Osteocyte (in vitro differentiated cells): Measurements from ENCODE around the gene VKORC1. TPM values are rescaled to one million over a fixed set of nuclear protein-coding genes. Genes with fewer than 3 reads are reported as not detected.

Experiments used
- DNase-seq: peaks from one replicate; pipeline ENCODE4 v3.0.0; 2021; ENCODE audit warnings: mixed read lengths; ENCODE audit not compliant: unreplicated experiment; ENCODE audit errors: extremely low spot score
- H3K27ac Mint-ChIP-seq: one replicate; pipeline ENCODE4 v1.8.0; 2021; ENCODE audit warnings: mild to moderate bottlenecking, mixed read lengths; ENCODE audit not compliant: unreplicated experiment
- H3K27me3 Mint-ChIP-seq: one replicate; pipeline ENCODE4 v1.8.0; 2021; ENCODE audit warnings: mixed read lengths; ENCODE audit not compliant: unreplicated experiment
- H3K36me3 Mint-ChIP-seq: one replicate; pipeline ENCODE4 v1.8.0; 2021; ENCODE audit warnings: mixed read lengths; ENCODE audit not compliant: unreplicated experiment
- H3K4me1 Mint-ChIP-seq: one replicate; pipeline ENCODE4 v1.8.0; 2021; ENCODE audit warnings: mixed read lengths; ENCODE audit not compliant: unreplicated experiment
- H3K4me3 Mint-ChIP-seq: one replicate; pipeline ENCODE4 v1.8.0; 2021; ENCODE audit warnings: mild to moderate bottlenecking, moderate library complexity, mixed read lengths; ENCODE audit not compliant: unreplicated experiment
- H3K9me3 Mint-ChIP-seq: one replicate; pipeline ENCODE4 v1.8.0; 2021; ENCODE audit warnings: mixed read lengths; ENCODE audit not compliant: unreplicated experiment
- CTCF ChIP-seq: fragments of 200-600 bp; sonication (generic); IDR thresholded peaks from 2 replicates; pipeline ENCODE4 v1.5.0; 2021; ENCODE audit warnings: antibody characterized with exemption, mild to moderate bottlenecking, moderate library complexity
- total RNA-seq: library from RNA; stranded (reverse); gene quantifications from 2 replicates; pipeline ENCODE4 v1.2.1, GENCODE V29; 2021

The VKORC1 gene
- total RNA-seq, 1 donor from 2014 or later: 141 TPM

- H3K27me3 Mint-ChIP-seq: no peaks in the 10 kb centered on the region
- H3K27ac Mint-ChIP-seq: no peak overlapping the region
- H3K9me3 Mint-ChIP-seq: no peaks in the 10 kb centered on the region
These were observed 13.7 kb downstream of the VKORC1 start for GRCh38 chr16:31080756-31081419.

GRCh38 chr16:31080035-31080629 lies 14.5 kb downstream of the VKORC1 start:
- peaks cover 23% of the 10 kb centered on the region for H3K36me3 Mint-ChIP-seq
- no peaks in the 10 kb centered on the region for H3K27me3 Mint-ChIP-seq
- TF ChIP-seq CTCF: no peak
- H3K9me3 Mint-ChIP-seq: no peaks in the 10 kb centered on the region
- peaks cover 5% of the 10 kb centered on the region for H3K4me1 Mint-ChIP-seq
- H3K4me3 Mint-ChIP-seq: no peak overlapping the region
- no peak overlapping the region for H3K27ac Mint-ChIP-seq
- no peak for DNase-seq

More at GRCh38 chr16:31080756-31081419, 13.7 kb downstream of the VKORC1 start:
- Mint-ChIP-seq H3K4me1 (peaks cover 2% of the 10 kb centered on the region), H3K36me3 (peaks cover 25% of the 10 kb centered on the region), H3K4me3 (no peak overlapping the region)
- no peak for TF ChIP-seq CTCF
- DNase-seq: no peak

GRCh38 chr16:31079342-31079944 lies 15.2 kb downstream of the VKORC1 start:
- Mint-ChIP-seq H3K27ac (no peak overlapping the region), H3K4me3 (no peak overlapping the region), H3K27me3 (no peaks in the 10 kb centered on the region), H3K4me1 (peaks cover 12% of the 10 kb centered on the region), H3K36me3 (peaks cover 23% of the 10 kb centered on the region), H3K9me3 (no peaks in the 10 kb centered on the region)
- DNase-seq: no peak
- TF ChIP-seq CTCF: no peak

- Mint-ChIP-seq H3K36me3 (peaks cover 23% of the 10 kb centered on the region), H3K9me3 (no peaks in the 10 kb centered on the region), H3K27me3 (no peaks in the 10 kb centered on the region), H3K4me3 (no peak overlapping the region), H3K4me1 (peaks cover 12% of the 10 kb centered on the region), H3K27ac (no peak overlapping the region)
- DNase-seq: no peak
- no peak for TF ChIP-seq CTCF
These were observed 15.8 kb downstream of the VKORC1 start for GRCh38 chr16:31078597-31079341.
